ENCODE measurements around the gene DISC1. TPM values are rescaled to one million over a fixed set of nuclear protein-coding genes. Genes with fewer than 3 reads are reported as not detected.

DISC1 gene
- total RNA-seq, 1 donor from 2014 or later = 9.5 TPM

- no peak for TF ChIP-seq CTCF (IDR thresholded peaks at IDR 0.05)
- intact Hi-C loops (cut with DNase I) = no loop called here
- Histone ChIP-seq H3K27ac (no peak overlapping the region), H3K4me3 (no peak overlapping the region), H3K4me1 (no peaks in the 10 kb centered on the region), H3K36me3 (no peaks in the 10 kb centered on the region), H3K9me3 (no peaks in the 10 kb centered on the region), H3K27me3 (no peaks in the 10 kb centered on the region)
- ATAC-seq (no peak), DNase-seq (no peak)
Measured at GRCh38 chr1:231768416-231768815, 141.8 kb downstream of the DISC1 start.

- Histone ChIP-seq H3K36me3 (no peaks in the 10 kb centered on the region), H3K27ac (no peak overlapping the region), H3K9me3 (no peaks in the 10 kb centered on the region), H3K4me3 (no peak overlapping the region), H3K4me1 (no peaks in the 10 kb centered on the region), H3K27me3 (no peaks in the 10 kb centered on the region)
- no peak for DNase-seq
- no peak for TF ChIP-seq CTCF (IDR thresholded peaks at IDR 0.05)
- ATAC-seq = no peak
- intact Hi-C loops (cut with DNase I) = no loop called here
Measured at GRCh38 chr1:231770506-231771175, 144.1 kb downstream of the DISC1 start.

GRCh38 chr1:231774719-231775335, 148.2 kb downstream of the DISC1 start:
- no peaks in the 10 kb centered on the region for H3K9me3 ChIP-seq
- TF ChIP-seq CTCF (IDR thresholded peaks at IDR 0.05) = no peak
- intact Hi-C loops (cut with DNase I) = no loop called here
- no peaks in the 10 kb centered on the region for H3K4me1 ChIP-seq
- ATAC-seq (peak; percentile 50), DNase-seq (no peak)
- H3K36me3 ChIP-seq = no peaks in the 10 kb centered on the region
- no peaks in the 10 kb centered on the region for H3K27me3 ChIP-seq
- no peak overlapping the region for H3K4me3 ChIP-seq
- H3K27ac ChIP-seq = no peak overlapping the region

- ATAC-seq (no peak), DNase-seq (no peak)
- Histone ChIP-seq H3K4me3 (no peak overlapping the region), H3K27ac (no peak overlapping the region), H3K9me3 (no peaks in the 10 kb centered on the region), H3K36me3 (no peaks in the 10 kb centered on the region), H3K27me3 (no peaks in the 10 kb centered on the region), H3K4me1 (no peaks in the 10 kb centered on the region)
- TF ChIP-seq CTCF (IDR thresholded peaks at IDR 0.05) = no peak
- intact Hi-C loops (cut with DNase I) = no loop called here
Measured at GRCh38 chr1:231776010-231776756, 149.6 kb downstream of the DISC1 start.

- DNase-seq (no peak), ATAC-seq (no peak)
- Histone ChIP-seq H3K4me3 (no peak overlapping the region), H3K36me3 (no peaks in the 10 kb centered on the region), H3K27me3 (no peaks in the 10 kb centered on the region), H3K4me1 (no peaks in the 10 kb centered on the region), H3K27ac (no peak overlapping the region), H3K9me3 (no peaks in the 10 kb centered on the region)
- intact Hi-C loops (cut with DNase I) = no loop called here
- no peak for TF ChIP-seq CTCF (IDR thresholded peaks at IDR 0.05)
Measured at GRCh38 chr1:231776757-231777062, 150.1 kb downstream of the DISC1 start.
